GM19395 (cell line): ENCODE measurements around the gene NBEA.
"Not testable (repeated sequence)": the region's sequence is repeated elsewhere in the genome, so short reads cannot be mapped to it uniquely, and the experiment has no call there.

Experiments
- ATAC-seq: cut with Tn5 transposase; IDR thresholded peaks from one replicate; pipeline ENCODE4 v1.9.1; 2021; ENCODE audit warnings: mild to moderate bottlenecking, moderate library complexity; ENCODE audit not compliant: unreplicated experiment

The NBEA gene

DNA sequence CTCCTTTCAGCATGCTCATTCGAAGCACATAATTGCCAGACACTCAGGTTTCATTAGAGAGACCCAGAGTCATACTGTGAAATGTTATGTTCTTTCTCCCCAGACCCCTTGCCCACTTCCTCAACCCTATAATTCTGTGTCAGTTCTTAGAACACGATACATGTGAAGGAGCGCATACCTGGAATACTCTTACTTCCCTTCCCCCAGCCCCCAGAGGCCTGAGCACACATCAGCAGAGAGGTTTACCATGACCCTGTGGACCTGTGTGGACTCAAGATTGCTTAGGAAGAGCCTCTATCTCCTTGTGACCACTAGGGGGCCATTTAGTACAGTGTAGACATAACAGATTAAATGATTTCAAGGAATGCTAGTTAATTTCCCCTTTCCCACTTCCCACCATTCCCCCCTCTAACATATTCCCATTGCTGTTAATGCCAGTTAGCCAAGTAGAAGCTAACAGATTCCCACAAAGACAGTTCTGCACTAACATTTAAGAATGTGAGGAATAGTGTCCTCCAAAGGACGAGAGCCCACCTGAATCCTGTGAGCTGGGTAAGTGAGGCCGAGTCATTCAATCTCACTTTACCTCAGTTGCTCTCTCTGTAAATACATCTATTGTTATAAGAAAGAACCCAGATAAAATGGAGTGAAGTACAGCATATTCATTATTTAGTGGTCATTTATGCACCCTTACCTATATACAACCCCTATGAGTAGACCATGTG lies 688.6 kb downstream of the NBEA start:
- ATAC-seq, result peak; percentile 96

DNA sequence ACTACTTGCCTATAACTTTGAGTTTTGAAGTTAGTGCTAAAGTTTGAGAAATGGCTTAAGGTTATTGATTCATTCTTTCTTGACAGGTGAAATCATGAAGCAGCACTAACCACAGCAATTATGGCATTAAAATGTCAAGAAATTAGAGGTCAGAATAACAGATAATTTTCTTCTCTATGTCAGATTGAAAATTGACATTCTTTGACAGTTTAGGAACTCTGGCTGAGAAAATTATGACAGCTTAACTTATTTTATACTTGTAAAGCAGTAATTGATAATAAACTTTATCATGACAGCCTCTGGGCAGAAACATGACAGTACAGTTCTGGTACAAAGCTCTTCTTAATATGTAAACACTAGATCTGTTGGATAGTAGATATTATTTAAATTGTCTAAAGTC lies 689.6 kb downstream of the NBEA start:
- ATAC-seq, result no peak

DNA sequence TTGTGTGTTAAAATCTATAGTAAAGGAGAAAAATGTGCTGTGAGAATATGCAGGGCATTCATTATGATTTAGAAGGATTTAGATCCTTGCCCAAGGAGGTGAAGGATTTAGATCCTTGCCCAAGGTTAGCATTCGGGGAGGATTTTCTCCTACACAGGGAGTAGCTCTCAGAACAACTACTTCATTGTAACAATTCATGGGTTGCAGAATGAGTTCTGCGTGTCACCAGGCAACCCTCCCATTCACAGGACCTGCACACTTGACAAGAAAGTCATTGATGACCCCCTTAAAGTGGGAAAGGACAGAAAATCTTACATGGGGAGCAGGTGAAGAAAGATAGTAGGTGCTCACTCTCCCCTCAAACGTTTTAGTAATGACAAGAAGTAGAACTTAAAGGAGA lies 701.6 kb downstream of the NBEA start:
- no peak for ATAC-seq

DNA sequence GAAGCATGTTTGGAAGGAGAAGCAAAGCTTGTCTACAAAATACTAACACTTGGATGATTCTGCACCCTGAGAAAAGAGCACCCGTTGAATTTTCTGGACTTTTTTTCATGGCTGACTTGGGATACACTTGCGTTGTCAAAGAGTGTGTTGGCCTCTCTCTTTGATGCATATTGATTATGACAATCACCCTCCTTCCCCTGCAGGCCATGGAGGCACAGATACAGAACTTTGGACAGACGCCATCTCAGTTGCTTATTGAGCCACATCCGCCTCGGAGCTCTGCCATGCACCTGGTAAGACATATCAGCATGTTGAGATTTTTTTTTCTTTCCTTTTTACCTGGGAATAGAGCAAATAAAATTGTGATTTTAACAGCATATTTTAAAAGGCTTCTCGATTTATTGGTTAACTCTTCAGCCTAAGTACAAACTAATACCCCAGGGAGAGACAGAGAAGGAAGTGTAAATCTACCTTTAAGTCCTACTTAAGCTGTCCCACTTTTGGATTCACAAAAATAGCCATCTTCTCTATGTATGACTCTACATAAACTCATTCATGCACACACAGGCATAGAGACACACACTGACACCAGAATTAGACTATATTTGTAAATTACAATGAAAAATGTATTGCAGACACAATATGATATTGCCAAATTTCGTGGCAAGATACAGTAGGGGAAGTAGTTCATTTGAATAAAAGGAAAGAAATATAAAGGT lies 704.1 kb downstream of the NBEA start:
- ATAC-seq, result no peak

DNA sequence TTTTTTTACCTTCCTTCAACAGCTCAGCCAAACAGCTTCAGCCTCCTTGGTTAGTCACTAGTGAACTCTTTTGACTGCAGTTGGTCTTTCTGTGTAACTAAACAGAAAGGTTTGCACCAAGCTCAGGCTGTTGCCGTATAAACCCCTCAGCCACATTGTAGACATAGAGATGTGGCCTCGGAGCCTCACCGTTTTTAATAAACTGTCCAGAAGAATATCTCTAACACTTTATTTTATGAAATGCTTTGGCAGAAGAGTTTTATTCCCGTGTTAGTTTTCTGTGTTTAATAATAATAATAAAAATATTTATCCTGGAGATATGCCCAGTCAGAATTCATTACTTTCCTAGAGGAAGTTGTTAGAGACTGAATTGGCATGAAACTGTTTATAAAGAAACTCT lies 706.1 kb downstream of the NBEA start:
- ATAC-seq, result no peak

DNA sequence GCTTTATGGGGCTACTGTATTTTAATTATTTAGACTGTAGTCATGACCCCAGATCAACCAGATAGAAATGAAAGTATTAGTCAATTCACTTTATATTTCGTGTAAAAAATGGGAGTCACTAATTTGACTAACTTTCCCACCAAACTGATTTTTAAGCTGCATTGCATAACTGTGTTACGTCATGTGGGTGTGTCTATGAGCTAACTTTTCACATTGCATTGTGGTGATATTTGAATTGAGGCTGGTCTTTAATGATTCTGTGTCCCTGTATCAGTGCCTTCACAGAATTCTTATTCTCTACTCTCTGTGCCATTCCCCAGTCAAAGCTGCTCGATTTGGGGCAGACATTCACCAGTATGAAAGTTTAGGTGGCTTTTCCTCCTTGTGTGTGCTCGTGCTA lies 707.1 kb downstream of the NBEA start:
- ATAC-seq, result no peak

DNA sequence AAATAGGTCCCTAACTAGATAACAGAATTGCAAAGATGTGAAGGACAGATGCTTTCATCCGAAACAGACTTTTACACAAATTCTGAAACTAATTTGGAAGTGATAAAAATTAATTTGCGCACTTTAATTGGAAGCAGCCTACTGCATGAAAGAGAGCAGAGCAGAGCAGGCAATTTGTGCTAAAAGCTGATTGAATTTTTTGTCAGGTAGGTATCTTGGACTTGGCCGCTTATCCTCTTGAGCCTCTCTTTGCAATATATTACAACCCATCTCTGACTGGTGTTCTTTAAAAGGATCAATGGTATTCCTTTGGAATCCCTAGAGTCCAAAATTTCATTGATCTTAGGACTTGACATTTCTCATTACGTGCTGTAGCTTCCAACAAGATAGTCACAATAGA lies 717.7 kb downstream of the NBEA start:
- ATAC-seq, result no peak

DNA sequence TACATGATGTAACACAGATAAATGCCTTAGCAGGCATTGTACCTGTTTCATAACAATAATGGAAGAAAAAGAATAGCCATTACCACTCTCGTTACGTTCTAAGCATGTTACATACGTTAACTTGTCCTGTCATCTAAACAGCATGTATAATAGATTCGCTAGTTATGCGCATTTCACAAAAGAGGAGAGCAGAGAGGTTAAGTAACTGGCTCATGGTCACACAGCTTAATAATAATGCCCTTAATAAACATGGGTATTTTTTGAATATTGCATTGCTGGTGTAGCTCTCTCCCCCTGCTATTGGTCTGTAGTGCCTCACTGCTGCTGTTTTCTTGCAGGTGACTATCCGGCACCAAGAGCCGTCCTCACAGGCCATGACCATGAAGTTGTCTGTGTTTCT lies 722.7 kb downstream of the NBEA start:
- ATAC-seq, result no peak

DNA sequence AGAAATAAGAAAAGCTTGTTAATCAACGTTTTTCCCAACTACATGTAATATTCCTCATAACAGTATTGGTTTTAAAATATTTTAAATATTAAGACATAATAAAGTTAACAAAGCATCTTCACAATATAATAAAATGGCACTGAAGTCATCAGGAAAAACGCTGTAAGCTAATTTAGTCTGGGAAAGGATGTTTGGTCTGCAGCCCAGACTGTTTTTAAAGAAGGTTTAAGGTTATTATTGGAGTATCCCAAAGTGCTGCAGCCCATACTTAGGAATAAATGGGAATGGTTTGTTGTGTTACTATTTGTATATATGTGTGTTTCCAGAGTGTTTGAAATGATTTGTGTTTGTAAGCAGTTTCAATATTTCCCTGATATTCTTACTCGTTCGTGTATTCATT lies 727.3 kb downstream of the NBEA start:
- ATAC-seq, result no peak

DNA sequence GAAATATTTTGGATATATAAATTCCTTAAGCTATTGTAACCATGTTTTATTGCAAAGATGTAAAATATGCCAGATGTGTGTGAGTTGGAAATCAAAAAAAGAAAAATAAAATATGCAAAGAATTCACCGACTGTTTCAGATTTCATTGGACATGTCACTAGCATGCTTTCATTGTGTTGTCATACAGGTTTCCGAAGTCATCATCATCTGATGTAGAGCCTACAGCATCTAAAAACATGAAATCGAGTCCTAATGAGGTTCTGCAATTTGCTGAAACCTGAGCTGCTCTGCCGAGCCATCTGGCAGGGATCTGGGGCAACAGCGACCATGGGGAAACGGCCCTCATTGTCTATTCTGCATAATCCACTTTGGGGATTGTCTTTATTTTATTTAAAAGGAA lies 730.5 kb downstream of the NBEA start:
- ATAC-seq, result no peak

DNA sequence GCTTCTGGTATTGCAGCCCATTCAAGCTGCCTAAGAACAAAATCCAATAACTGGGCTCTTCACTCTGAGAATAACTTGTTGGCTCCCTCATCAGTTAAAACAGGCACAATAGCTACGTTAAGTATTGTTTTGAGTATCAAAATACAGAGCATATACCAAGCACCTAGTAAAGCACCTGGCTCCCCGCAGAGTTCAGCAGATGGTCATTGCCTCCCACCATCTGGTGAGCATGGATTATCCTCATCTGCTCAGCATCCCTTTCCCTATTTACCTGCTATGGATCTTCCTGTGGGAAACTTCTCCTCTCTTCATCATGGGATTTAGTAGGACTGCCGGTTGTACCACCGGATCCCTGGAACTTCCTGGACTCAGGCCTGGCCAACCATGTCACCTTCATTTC lies 733.6 kb downstream of the NBEA start:
- ATAC-seq, result no peak

DNA sequence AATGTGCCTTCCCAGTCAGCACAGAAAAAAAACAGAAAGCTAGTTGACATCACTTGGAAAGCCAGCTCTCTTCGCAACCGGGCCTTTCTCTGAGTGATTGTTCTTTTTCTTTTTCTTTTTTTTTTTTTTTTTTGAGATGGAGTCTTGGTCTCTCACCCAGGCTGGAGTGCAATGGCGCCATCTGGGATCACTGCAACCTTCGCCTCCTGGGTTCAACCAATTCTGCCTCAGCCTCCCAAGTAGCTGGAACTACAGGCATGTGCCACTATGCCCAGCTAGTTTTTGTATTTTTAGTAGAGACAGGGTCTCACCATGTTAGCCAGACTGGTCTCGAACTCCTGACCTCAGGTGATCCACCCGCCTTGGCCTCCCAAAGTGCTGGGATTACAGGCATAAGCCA lies 735.8 kb downstream of the NBEA start:
- ATAC-seq, result not testable (repeated sequence)

DNA sequence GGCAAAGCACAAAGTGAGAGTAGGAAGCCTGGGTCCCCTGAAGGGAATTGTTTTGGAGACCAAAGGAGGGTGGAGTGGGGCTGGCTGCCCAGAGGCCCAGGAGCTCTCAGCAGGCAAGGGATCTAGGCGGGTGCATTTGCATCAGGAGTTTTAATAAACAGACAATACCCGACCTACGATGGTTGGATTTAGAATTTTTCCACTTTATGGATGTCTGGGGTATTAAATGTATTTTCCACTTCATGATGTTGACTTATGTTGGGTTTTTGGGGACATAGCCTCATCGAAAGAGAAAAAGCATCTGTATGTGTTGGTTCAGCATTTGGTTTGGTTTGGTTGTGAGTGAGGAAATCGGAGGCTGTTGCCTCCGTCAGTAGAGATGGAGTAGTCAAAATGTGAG lies 739.6 kb downstream of the NBEA start:
- no peak for ATAC-seq

DNA sequence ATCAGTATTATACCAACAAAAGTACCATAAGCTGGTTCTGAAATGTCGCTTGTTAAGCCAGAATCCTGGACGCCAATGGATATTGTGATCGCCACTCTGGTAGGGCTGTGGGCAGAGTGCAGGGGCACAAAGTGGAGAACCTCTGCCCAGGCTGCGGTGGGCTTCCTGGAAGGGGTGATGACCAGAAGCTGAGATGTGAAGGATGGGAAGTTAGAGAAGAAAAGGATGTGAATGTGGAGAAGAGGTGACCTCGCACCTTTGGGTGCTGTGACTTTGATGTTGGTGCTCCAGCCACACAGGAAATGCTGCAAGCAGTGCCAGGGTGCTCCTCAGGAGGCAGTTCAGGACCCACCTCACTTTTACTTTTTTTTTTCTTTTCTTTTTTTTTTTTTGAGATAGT lies 742.4 kb downstream of the NBEA start:
- ATAC-seq, result no peak

DNA sequence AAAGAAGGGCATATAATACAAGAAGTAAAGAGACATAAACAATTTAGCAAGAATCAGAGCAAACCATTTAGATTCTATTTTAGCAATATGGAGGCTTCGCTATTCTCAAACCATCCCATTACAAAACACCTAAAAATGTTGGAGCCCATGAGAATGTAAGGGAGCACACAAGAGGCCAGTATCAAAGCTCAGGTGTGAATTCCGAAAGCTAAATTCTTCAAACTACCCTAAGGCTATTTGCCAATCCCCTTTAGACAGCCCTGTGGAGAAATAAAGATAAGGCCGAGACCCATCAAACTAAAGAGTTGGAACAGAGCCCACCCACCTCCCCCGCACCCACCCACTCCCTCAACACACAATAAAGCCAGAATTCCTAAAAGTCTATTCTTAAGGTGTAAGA lies 745.3 kb downstream of the NBEA start:
- ATAC-seq, result no peak

DNA sequence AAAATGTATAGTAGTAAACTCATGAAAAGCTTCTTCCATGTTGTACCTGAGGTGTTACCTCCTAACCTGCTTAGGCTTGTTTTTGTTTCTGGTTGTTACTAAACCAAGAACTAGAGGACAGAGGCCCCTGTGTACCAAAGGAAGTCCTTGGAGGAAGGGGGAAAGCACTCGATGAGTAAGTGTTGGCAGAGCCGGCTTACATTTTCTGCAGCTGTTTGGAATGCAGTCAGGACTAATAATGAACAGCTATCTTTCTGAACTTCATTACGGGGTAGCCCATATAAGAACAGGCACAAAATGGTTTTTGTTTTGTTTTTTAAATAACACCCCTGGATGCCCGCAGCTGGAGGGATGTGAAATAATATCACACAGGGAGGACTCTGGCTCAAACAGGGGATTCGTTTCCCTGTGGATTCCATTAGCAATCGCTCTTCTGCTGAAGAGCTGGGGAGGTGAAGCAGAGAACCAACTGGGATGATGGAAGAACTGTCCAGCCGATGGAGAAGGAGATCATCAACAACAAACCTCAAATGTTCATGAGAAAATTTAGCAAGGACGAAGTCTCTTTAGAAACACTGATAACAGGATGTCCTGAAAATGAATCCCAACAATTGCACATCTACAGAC lies 748.6 kb downstream of the NBEA start:
- no peak for ATAC-seq

DNA sequence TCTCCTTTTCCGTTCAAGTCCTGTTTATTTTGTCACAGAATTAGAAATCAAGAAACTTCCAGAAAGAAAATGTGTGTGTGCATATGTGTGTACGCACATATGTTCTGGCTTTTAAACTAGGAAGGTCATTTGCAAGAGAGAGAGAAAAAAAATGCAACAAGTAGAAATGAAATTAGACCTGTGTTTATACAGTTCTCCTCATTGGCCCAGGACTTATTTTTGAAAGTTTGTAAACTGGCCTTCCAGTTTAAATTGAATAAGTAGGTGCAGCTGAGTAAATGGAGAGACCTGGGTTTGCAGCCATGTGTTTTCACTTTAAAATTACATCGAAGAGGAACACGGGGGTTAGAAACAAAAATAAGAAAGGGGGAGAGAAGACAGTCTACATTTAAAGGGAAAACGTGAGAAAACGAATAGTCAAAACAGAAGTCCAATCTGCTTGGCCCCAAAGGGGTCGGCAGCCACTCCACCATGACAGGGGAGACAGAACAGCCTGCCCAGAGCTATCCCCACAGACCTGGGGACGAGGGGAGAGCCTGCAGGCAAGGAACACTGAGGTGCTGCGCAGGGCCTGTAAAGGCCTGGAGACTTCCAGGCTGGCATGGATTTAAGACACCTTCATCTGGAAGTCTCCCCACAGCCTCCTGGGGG lies 751.2 kb downstream of the NBEA start:
- no peak for ATAC-seq

DNA sequence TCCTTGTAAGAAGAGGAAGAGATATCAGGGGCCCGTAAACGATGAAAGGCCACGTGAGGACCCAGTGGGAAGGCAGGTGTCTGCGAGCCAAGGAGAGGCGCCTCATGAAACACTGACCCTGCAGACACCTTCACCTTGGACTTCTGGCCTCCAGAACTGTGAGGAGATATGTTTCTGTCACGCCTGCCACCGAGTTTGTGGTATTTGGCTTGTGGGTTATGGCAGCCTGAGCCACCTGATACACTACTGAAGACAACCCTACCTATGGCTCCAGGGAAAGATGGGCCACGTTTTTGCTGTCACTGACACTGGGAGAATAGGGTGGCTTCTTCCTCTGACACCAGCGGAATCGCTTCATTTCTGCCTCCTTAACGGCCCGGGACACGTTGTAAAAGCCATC lies 752.0 kb downstream of the NBEA start:
- no peak for ATAC-seq

DNA sequence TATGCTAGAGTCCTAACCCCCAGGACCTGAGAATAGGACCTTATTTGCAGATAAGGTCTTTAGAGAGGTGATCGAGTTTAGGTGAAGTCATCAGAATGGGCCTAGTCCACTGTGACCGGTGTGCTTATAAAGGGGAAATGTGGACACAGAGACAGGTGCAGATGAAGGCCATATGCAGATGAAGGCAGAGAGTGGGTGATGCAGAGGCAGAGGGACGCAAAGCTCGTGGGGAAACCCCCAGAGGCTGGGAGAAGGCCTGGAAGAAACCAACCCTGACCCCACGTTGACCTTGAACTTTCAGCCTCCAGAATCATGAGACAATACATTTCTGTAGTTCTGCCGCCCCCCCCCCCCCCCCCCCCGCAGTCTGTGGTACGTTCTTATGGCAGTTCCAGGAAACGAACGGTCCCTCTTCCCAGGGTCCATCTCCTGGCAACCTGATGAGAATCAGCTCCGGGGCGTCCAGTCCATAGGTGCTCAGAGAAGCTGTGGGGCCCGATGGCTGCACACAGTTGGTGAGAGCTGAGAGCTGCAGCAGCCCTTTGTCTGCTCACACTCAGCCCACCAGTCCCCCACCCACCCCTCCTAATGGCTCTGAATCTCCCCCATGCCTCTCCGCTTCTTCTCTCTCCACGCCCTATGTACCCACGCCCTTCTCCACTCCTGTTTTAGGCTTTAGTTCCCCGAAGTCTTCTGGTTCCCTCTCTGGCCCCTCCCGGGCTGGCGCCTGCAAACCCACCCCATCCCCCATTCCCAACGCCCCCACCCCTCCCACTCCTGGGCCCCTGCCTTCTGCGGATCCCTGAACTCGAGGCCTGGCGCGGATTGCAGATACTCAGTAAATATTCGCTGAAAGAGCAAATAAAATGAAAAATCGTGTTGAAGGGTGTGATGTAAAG lies 752.7 kb downstream of the NBEA start:
- ATAC-seq, result no peak

DNA sequence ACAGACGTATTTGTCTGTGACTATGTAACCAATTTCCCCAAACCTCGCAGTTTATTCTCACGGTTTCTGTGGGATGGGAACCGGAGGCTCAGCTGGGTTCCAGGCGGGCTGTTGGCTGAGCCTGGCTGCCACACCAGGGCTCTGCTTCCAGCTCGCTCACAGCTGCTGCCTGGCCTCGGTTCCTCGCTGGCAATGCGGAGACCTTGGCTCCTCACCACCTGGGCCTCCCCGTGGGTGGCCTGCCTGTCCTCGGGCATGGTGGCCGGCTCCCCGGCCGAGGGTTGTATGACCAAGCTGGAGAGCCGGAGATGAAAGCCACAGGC lies 753.3 kb downstream of the NBEA start:
- ATAC-seq, result no peak

DNA sequence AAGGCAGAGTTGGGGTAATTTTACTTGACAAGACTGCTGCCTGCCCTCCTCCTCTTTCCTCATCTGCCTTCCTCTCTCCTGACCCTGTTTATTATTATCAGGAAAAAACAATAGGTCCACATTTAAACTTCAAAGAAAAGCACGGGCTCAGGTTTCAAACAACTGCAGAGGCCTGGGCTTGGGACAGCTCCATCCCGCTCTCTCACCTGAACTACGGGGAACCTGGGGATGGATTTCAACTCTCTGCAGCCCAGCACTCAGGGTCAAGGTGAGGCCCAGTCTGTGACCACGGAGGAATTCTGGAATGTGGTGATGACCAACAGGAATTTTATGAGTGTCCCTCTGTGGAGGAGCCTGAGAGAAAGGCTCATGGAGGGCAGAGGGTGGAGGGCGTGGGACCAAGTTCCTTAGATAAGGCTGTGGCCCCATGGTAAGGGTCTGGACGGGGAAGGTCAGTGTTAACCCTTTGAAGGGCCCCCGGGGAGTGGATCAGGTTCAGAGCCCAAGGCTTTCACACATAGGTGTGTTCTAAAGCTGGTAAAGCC lies 755.2 kb downstream of the NBEA start:
- ATAC-seq, result no peak
